Thoracic aorta endothelial cell (primary cell): ENCODE data around the gene ZNF112. TPM values are rescaled to one million over a fixed set of nuclear protein-coding genes. Genes with fewer than 3 reads are reported as not detected.

Source experiments
- small RNA-seq: library from RNA; depleted of rRNA; stranded (forward); fragments of <200 nt; gene quantifications from one replicate; pipeline ENCODE3, GENCODE V24; 2012
- total RNA-seq: library from RNA; depleted of rRNA; stranded (reverse); fragments of >200 nt; gene quantifications from 2 replicates; pipeline ENCODE4 v1.2.3, GENCODE V29; 2012

The ZNF112 gene
- 7.2 and 8.2 TPM in 2 replicates for total RNA-seq

GRCh38 chr19:44356383-44357111 is at the start of gene ZNF112:
TSS of gene ZNF112 (minus strand) at chr19:44356680. CDS start at chr19:44340539, 16,141 bp downstream.

GRCh38 chr19:44401139-44402115 is 44.9 kb upstream of the ZNF112 start, which contains the start of gene ZNF285:
TSS of gene ZNF285 (minus strand) at chr19:44401608. CDS start at chr19:44397213, 4,395 bp downstream.

GRCh38 chr19:44304659-44305193 is 51.8 kb downstream of the ZNF112 start, which contains the start of gene ZNF235:
TSS of gene ZNF235 (minus strand) at chr19:44305025. CDS start at chr19:44303404, 1,621 bp downstream.

Small RNA genes lying within 50 kb of the gene (small RNA-seq; reads per million reads assigned to genes)
- not detected for gene NDUFA3P1

Other genes starting within 250 kb of the ZNF112 start
- gene ZNF225, start 243.3 kb downstream of the ZNF112 start, total RNA-seq = 5.1 and 5.9 TPM in 2 replicates
- gene ZNF234, start 215.1 kb downstream of the ZNF112 start, total RNA-seq = 8.5 TPM in 2 replicates
- gene ZNF226, start 191.6 kb downstream of the ZNF112 start, total RNA-seq = 14.0 and 16.6 TPM in 2 replicates
- gene ZNF227, start 144.1 kb downstream of the ZNF112 start, total RNA-seq = 17.5 and 20.9 TPM in 2 replicates
- 0.57 and 1.3 TPM in 2 replicates for gene ZNF233, start 96.8 kb downstream of the ZNF112 start, total RNA-seq
- gene ZNF235, start 51.7 kb downstream of the ZNF112 start, total RNA-seq = 2.6 and 3.2 TPM in 2 replicates
- gene ZNF285, start 44.9 kb upstream of the ZNF112 start, total RNA-seq = 3.5 and 3.9 TPM in 2 replicates
- gene ZNF229, start 91.8 kb upstream of the ZNF112 start, total RNA-seq = 4.1 and 12.8 TPM in 2 replicates
- gene ZNF180, start 143.8 kb upstream of the ZNF112 start, total RNA-seq = 8.8 and 11.6 TPM in 2 replicates
- gene CEACAM20, start 173.0 kb upstream of the ZNF112 start, total RNA-seq = not detected in 2 replicates